ENCODE measurements around the gene GRAP.

The GRAP gene

DNA sequence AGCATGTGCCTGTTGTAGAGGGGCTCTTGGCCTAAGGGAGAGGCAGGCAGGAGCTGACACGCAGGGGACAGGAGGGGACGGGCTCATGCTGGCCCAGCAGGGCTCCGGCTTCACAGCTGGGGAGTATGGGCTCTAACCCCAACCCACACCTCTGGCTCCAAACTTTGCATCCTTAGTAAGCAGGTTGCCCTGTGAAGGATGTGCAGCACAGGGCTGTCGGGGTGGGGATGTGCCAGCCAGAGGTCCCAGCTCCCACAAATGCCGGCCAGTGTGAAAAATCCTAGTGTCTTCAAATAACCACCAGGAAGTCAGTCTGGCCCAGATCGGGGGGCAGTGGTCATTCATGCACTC lies 28.2 kb downstream of the GRAP start:
- DNase-seq (ENCODE audit: low read depth): no peak

DNA sequence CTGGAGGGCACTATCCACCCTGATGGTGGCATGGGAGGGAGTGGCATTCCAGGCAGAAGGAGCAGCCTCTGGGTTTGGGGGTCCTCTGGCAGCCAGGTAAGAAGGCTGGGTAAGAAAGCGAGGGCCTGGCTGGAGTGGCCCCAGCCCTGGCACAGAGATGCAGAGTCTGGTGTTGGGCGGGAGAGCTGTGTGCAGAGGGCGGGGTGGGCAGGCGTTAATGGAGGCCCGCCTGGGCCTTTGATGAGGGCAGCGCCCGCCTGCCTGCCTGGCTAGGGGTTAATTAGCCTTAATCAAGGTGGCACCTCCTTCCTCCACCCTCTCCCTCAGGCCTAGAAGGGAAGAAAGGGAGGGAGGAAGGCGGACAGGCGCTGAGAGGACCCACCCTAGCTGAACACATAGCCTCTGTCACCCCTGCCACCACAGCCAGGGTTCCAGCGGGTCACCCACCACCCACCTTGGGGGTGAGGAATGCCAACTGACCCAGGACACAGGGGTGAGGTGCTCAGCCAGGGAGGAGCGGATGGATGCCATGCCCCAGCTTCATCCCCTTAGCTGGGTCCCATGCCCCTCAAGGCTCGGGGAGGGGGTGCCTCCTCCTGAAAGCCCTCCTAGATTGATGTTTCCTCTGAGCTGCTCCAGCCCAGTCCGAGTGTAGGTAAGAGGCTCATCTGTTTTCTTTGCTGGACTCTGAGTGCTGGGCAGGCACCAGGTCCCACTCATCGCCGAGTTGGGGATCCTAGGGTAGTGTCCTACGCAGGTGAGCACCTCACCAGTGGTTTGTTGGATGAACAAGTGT lies 28.8 kb downstream of the GRAP start:
- no peak for DNase-seq (ENCODE audit: low read depth)

DNA sequence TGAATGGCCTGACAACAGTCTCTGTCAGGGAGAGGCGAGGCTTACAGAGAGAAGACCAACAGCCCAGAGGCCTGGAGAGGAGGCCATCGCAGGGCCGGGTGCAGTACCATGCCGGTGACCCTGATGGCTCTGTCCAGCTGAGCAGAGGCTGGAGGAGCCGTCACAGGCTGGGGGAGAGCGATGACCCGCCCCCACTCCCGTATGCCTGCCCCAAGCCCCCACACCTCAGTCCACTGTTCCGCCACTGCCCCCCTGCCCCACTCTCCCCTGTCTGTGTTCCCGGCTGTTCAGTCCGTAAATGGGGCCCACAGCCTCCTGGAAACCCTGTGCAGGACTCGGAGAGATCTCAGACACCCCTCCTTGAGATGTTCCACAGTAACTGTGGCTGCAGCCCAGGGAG lies 29.4 kb downstream of the GRAP start:
- DNase-seq (ENCODE audit: low read depth): no peak

DNA sequence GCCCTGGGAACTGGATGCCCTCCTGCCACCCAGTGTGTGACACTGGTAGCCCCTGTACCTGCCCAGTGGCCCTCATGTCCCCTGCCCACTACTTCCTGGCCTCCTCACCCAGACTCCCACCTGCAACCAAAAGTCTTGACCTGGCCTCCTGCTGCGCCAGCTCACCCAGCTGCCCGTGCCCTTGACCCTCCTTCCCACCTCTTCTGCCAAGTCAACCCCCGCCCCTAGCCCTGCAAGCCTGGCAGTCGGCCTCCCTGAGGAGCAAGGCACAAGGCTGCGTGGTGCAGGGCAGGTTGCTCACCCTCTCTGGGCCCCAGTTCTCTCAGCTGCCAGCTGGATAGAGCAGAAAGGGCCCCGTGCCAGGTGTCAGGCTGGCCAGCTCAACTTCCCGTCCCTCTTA lies 29.9 kb downstream of the GRAP start:
- DNase-seq (ENCODE audit: low read depth): no peak

DNA sequence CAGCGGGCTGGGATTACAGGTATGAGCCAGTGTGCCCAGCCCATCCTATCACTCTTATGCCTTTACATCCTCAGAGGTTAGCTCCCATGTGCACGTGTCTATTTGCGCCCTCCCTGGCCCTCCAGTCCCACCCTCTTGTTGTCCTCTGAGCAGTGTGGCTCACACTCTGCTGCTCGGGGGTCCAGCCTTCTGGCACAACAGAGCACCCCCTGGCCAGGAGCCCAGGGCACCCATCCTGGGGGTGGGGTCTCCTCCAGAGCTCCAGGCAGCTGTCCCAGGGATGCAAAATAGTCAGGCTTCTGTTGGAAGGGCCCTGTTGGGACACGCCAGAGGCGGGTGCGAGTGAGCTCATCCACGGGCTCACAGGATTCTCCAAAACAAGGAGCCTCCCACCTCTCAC lies 30.5 kb downstream of the GRAP start:
- no peak for DNase-seq (ENCODE audit: low read depth)

DNA sequence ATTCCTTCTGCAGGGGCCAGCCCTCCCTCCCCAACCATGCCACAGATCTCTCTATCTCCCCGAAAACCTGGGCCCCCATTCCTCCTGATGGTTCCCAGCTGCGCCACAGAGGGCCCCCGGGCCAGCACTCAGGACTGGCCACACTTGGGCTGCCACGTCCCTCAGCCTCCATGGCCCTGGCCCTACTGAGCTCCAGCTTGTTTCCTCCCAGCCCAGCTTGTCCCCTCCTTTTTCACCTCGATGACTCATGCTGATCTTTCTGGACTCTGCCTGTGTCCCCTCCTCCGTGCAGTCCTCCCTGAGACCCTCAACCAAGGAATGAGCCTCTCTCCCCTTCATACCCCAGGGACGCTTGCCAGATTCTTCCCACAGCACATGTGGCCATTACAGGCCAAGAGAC lies 31.3 kb downstream of the GRAP start:
- no peak for DNase-seq (ENCODE audit: low read depth)

DNA sequence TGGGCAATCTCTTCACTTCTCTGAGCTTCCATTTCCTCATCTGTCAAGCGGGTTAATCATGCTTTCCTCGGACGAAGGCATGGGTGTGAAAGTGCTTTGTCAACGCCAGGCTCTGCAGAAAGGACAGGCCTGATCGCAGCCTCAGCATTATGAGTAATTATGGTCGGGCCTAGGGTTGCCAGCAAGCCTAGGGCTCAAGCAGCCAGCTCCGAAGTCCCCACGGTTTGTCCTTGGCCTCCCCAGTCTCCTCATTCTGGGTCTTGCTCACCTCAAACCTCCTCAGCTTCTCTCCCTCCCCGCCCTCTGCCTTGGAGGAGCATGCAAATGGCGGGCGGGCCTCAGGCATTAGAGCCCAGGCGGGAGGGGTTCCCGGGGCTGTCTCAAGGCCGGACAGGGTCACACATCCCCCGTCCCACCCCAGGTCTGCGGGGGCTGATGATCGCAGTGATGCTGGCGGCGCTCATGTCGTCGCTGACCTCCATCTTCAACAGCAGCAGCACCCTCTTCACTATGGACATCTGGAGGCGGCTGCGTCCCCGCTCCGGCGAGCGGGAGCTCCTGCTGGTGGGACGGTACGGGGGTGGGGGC lies 32.0 kb downstream of the GRAP start:
- DNase-seq (ENCODE audit: low read depth): no peak

DNA sequence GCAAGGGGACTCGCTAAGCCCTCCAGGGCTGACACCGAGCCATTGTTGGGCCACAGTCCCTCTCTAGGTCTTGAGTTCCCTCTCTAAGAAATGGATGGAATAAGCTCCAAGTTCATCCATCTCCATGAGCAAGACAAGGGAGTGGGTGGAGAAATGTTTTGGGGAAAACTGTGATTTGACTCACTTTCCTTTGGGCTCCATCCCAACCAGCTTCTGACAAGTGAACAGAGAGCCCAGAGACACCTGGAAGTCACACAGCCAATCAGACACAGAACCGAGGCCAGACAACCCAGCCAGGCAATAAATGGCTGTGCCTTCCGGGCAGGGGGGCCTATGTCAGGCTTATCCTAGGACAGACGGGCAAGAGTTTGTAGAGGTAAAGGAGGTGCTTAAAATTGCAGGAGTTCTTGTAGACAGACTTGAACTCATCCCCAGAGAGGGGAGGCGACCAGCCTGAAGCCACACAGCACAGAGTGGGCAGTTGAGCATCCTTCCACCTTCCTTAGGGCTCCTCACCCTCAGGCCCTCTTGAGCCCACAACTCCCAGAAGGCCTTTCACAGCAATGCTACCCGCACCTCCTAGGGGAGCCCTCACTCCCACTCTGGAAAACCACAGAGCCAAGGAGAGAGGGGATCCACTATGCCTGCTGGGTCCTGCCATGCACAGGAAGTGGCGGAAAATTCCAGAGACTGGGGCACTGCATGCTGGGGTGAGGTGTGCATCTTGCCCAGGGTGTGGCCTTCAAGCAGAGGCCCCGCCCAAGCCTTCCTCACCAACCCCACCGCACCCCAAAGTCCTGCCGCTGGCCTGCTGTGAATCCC lies 32.7 kb downstream of the GRAP start:
- DNase-seq (ENCODE audit: low read depth): no peak

DNA sequence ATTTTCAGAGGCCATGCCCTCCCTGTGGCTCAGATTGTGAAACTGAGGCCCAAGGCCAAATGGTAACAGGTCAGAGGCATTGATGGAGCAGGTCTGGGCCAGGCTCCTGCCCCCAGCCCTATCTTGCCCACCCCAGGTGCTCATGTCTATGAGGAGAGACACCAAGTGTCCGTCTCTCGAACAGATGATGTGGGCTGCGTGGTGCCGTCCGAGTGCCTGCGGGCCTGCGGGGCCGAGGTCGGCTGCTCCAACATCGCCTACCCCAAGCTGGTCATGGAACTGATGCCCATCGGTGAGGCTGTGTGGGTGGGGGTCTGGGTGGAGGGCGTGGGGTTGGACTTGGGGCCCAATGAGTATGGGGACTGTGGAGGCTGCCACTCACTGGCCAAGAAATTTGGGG lies 33.5 kb downstream of the GRAP start:
- DNase-seq (ENCODE audit: low read depth): no peak

DNA sequence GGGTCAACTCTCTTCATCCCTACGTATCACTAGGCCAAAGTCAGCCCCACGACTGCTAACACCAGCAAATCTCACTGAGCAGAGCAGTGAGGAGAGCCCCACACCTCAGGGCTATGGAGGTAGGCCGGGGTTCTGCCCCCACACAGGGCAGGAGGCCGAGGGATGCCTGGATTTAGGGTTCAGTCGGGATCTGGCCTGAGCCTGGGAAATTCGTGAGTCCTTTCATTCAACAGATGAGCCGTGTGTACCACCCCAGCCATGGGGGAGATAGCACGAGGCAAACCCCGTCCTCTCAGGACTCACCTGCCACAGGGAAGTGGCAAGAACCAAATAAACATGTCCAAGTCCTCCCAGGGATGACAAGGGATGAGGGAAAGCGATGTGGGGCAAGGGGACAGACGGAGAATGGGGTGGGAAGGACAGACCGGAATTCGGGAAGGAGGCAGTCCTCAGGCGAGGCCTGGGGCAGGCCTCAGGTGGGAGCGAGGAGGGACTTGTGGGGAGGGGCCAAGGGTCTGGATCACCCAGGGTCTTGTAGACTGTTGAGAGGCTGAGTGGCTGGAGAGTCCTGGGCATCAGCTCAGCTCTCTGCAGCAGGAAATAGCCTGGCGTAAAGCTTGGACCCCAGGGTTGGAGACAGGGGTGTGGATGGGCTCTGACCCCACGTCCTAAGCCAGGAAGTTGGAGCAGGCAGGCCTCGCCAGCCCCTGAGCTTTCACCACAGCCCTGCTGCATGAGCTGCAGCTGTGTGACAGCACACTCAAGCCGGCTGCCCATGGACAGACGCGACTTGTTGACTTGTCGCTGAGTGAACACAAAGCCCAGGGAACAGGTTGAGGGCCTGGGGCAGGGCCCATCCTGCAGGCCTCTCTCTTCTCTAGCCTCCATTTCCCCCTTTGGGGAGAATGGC lies 34.3 kb downstream of the GRAP start:
- no peak for DNase-seq (ENCODE audit: low read depth)

DNA sequence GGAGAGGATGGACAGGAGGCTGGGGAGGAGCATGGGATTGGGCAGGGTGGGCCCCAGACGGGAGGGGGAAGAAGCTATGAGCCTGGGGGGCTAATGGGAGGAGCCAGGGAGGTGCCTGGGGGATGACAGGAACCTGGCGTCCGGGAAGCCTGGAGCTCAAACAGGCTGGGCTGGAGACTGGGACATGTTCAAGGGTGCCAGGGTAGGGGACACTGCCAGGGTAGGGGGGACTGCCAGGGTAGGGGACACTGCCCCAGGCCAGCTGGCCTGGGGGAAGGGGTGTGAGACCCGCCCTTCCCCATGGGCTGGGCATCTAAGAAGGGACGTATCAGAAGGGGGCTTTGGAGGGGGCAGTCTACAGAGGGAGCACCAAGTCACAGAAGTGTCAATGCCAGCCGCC lies 35.2 kb downstream of the GRAP start:
- DNase-seq (ENCODE audit: low read depth): no peak

DNA sequence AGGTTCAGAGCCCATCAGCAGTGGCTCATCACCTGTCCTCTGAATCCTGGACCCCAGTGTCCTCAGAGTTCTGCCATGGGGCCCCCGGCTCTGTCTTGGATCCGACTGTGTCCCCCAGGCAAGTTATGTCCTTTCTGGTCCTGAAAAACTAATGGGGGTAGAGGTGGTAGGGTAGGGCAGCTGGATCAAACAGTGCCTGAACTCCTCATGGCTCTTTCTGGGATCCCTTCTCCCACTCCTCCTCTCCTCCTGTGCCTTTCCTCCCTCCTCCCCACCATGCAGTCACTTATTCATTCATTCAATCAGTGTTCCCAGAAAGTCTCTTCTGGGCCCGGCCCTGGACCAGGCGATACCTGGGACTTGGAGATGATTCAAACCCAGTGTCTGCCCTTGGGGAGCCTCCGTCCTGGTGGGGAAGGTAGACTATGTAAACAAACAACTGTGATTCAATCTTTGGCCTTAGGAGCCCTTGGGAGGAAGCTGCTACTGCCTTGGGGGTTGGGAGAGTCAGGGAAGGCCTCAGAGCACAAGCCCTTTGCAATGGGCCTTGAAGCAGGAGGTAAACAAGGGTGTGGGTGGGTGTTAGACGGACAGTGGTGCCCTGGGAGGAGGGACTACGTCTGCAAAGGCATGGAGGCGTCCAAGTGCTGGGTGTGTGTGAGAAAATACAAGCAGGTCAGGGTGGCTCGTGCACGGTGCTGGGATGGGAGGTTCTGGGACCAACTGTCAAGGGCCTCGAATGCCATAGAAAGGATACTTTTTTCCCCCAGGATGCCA lies 35.8 kb downstream of the GRAP start:
- no peak for DNase-seq (ENCODE audit: low read depth)

DNA sequence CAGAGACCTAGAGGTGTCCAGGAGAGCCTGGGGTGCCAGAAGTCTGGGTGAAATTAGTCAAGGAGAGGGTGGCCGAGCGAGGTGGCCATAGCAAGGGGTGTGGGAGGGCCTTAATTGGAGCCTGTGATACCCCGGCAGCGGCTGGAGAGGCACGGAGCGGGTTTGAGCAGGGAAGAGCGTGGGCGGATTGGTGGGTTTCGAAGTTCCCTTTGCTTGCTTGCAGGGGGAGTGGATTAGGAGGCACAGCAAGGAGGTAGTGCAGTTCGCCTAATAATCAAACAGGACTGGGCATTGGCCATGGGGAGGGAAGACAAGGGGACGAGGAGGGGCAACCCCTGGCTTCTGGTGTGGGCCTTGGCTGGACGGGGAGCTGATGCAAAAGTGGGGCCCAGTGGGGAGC lies 36.8 kb downstream of the GRAP start:
- DNase-seq (ENCODE audit: low read depth): no peak

DNA sequence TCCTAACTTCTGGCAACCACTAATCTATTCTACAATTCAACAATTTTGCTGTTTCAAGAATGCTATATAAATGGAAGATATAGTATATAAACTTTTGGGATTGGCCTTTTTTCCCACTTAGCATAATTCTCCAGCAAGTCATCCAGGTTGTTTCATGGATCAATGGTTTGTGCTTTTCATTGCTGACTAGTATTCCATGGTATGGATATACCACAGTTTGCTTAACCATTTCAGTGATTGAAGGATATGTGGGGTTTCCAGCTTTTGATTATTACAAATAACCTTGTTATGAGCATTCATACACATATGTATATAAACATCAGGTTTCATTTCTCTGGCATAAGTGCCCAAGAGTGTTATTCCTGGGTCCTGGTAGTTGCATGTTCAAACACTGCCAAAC lies 40.1 kb downstream of the GRAP start:
- no peak for DNase-seq (ENCODE audit: low read depth)

DNA sequence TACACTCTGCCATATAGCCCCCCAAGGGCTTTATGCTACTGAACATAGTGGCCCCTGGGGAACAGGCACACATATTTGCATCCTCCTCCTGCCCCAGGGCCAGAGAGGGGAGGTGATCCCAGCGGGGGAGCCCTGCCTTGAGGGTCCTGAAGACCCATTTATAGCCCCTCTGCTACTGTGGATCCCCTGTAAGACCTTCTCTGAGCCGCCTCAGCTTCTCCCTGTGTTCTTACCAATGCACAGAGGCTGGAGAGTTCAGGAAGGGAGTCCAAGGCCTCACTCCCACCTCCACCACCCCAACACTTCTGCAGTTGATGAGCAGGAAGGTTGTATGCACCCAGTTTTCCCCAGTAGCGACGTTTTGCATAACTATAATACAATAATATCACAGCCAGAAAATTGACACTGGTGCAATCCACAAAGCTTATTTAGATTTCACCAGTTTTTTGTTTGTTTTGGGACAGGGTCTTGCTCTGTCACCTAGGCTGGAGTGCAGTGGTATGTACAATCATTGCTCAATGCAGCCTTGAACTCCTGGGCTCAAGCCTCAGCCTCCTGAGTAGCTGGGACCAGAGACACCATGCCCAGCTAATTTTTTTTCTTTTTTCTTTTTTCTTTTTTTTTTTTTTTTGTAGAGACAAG lies 40.8 kb downstream of the GRAP start:
- DNase-seq (ENCODE audit: low read depth): no peak

DNA sequence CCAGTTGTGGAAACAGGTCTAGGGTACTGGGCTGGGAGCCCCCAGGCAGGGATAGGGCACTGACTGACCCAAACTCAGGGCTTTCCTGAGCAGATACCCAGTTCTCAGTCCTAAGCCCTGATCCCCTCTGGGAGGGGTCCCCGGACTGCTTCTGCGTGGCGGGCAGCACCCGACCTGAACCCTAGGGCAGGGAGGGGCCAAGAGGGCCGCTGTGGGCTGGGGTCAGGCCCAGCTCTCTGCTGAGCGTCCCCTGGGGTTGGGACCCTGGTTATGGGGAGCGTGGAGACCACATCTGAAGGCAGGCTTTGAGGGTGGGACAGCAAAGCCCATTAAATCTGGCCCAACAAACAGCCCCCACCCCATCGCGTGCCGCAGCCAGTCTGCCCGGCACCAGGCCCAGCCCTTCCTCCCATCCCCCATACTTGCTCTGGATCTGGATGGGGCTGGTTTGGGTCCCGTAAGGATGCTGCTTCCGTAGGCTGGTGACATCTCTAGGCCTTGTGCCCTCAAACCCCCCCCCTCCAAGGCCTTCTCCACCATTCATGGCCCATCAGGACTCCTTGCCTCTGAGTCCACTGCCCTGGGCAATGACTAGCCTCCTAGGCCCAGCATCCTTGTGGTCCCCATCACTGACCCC lies 41.5 kb downstream of the GRAP start:
- DNase-seq (ENCODE audit: low read depth): no peak

DNA sequence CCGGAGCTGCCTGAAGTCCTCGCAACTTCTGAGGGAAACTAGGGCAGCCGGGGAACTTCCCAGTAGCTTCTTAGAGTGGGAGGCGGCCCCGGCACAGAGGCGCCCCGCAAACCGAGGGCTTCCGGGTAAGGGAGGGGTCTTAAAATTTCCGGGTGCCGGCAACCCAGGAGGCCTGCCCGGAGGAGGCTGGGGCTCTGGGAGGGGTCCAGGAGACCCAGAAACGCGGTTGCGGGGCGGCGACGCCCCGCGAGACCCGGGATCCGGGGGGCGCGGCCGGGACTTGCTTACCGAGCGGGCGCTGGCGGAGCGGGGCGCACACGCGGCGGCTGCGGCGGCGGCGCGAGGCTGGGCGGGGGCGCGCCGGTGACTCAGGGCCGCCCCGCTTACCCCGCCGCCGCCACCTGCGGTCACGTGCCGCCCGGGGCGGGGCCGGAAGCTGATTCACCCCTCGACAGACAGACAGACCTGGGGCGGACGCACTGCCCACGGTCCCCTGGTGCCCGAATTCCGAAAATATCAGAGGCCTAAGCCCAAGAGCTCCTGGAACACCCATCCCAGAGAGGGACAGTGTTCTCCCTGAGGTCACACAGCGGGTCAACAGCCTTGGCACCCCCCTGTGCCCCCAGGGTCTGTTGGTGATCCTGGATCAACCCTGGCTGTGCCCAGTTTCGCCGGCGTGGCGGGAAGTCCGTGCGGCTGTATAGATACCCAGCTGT lies 42.2 kb downstream of the GRAP start, which contains the start of gene FAM83G:
FAM83G (minus strand) TSS at position 344 of the 716 bp plus-strand sequence. CDS start 723 bp downstream, outside the sequence.
- peak; percentile 21 for DNase-seq (ENCODE audit: low read depth)

DNA sequence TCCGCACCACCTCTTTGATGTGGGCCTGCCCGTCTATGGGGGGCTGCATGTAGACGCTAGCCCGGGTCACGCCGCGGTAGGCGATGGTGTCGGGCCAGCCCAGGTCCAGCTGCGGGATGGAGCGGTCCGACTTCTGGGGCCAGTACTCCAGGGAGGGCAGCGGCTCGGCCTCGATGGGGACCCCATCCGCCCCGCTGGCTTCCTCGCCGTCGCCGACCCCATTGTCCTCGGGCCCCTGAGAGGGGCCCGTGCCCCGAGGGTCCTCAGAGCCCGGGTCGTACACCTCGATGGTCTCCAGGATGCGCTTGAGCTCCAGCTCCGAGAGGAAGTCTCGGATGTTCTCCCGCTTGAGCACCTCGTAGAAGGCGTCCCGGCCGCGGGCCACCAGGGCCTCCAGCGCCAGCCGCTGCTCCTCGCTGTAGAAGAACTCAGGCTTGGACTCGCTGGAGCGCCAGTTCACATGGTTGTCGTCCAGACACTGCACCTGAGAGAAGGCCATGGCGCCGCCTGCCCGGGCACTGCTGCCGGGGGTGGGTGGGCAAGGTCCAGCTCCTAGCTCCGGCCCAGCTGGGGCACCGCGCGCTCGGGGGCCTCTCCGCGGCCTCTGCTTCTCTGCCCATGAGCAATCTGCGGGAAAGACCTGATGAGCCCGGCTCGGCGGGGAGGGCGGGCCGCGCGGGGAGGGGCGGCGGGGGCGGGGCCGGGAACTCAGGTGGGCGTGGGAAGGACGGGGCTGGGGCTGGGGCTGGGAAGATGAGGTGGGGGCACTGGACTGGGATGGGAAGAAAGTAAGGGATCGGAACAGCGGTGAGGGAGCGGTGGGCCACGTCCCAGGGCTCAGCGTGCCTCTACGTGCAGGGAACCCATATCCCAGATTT lies 43.0 kb downstream of the GRAP start:
- DNase-seq (ENCODE audit: low read depth): no peak
